PFSK-1 (cell line): ENCODE measurements around the gene MIPOL1.

Source experiments
- FOXP2 ChIP-seq: optimal IDR thresholded peaks from 2 replicates; pipeline ENCODE3; 2011; ENCODE audit warnings: borderline replicate concordance, control low read depth, inconsistent platforms; ENCODE audit not compliant: insufficient read depth; ENCODE audit errors: extremely low read length, extremely low read depth
- POLR2AphosphoS5 ChIP-seq: IDR thresholded peaks from 2 replicates; pipeline ENCODE4 v1.6.1; 2012; ENCODE audit warnings: low read depth, mild to moderate bottlenecking, control low read depth, low read length, moderate library complexity
- REST ChIP-seq, 2 experiments: IDR thresholded peaks; 2 replicates each; pipeline versions ENCODE4 v1.6.1 to v1.8.0; 2011 to 2012; ENCODE audit warnings: low read depth in 2 of 2, low read length in 2 of 2, control low read depth in 1 of 2, inconsistent platforms in 1 of 2, mild to moderate bottlenecking in 1 of 2, moderate library complexity in 1 of 2; ENCODE audit not compliant: insufficient read depth in 1 of 2
- SIN3A ChIP-seq: IDR thresholded peaks from 2 replicates; pipeline ENCODE4 v1.6.1; 2012; ENCODE audit warnings: mild to moderate bottlenecking, low read length, moderate library complexity, borderline replicate concordance; ENCODE audit not compliant: insufficient read depth
- TAF1 ChIP-seq: IDR thresholded peaks from 2 replicates; pipeline ENCODE4 v1.6.1; 2012; ENCODE audit warnings: low read length, control low read depth, borderline replicate concordance; ENCODE audit not compliant: insufficient read depth

The MIPOL1 gene

GRCh38 chr14:37185670-37186069, 12.1 kb upstream of the MIPOL1 start:
- no peak for TF ChIP-seq POLR2AphosphoS5
- TF ChIP-seq TAF1: no peak
- TF ChIP-seq FOXP2: no peak

- TF ChIP-seq FOXP2 (no peak), REST (IDR thresholded peaks at IDR 0.05; ENCODE audit: insufficient read depth in 1 of 2, low read depth in 2 of 2, low read length in 2 of 2) (no peak), TAF1 (no peak), SIN3A (no peak), POLR2AphosphoS5 (no peak)
These were observed 10.9 kb upstream of the MIPOL1 start for GRCh38 chr14:37186865-37187264.

- no peak for TF ChIP-seq POLR2AphosphoS5
- TF ChIP-seq TAF1: no peak
These were observed 10.4 kb upstream of the MIPOL1 start for GRCh38 chr14:37187294-37187693.

GRCh38 chr14:37194698-37195097, 3.0 kb upstream of the MIPOL1 start:
- TF ChIP-seq REST (IDR thresholded peaks at IDR 0.05; ENCODE audit: insufficient read depth in 1 of 2, low read depth in 2 of 2, low read length in 2 of 2) (no peak), TAF1 (no peak), POLR2AphosphoS5 (no peak), SIN3A (no peak), FOXP2 (no peak)

GRCh38 chr14:37195327-37195726, 2.4 kb upstream of the MIPOL1 start:
- TF ChIP-seq SIN3A (no peak), POLR2AphosphoS5 (no peak), FOXP2 (no peak), TAF1 (no peak), REST (IDR thresholded peaks at IDR 0.05; ENCODE audit: insufficient read depth in 1 of 2, low read depth in 2 of 2, low read length in 2 of 2) (no peak)

GRCh38 chr14:37196604-37197420, 925 bp upstream of the MIPOL1 start:
- TF ChIP-seq POLR2AphosphoS5 (no peak), SIN3A (no peak), FOXP2 (no peak), REST (IDR thresholded peaks at IDR 0.05; ENCODE audit: insufficient read depth in 1 of 2, low read depth in 2 of 2, low read length in 2 of 2) (no peak), TAF1 (no peak)
